ENCODE measurements around the gene RAD51B.
"Not testable (repeated sequence)": the region's sequence is repeated elsewhere in the genome, so short reads cannot be mapped to it uniquely, and the experiment has no call there.

RAD51B gene

GRCh38 chr14:68047906-68048305 is 228.3 kb downstream of the RAD51B start:
- H3K4me3 ChIP-seq (ENCODE audit: extremely low read depth, insufficient read depth, low read length, poor library complexity, severe bottlenecking): no peak overlapping the region
- peaks cover 8% of the 10 kb centered on the region for H3K4me1 ChIP-seq (ENCODE audit: control insufficient read depth, insufficient read depth, low read length, poor library complexity, severe bottlenecking)
- H3K36me3 ChIP-seq (ENCODE audit: control insufficient read depth, insufficient read depth, low read length): no peaks in the 10 kb centered on the region
- no peaks in the 10 kb centered on the region for H3K9me3 ChIP-seq (ENCODE audit: control insufficient read depth, low read length)
- no peak overlapping the region for H3K27ac ChIP-seq (ENCODE audit: low read depth, low read length, severe bottlenecking)
- WGBS, 2 experiments (ENCODE audit: insufficient coverage in 2 of 2): 83 to 100% methylated on average over 1 of the region's 6 CpGs

GRCh38 chr14:68048815-68049214 is 229.2 kb downstream of the RAD51B start:
- not testable (repeated sequence) for H3K4me3 ChIP-seq (ENCODE audit: extremely low read depth, insufficient read depth, low read length, poor library complexity, severe bottlenecking); H3K36me3 ChIP-seq (ENCODE audit: control insufficient read depth, insufficient read depth, low read length); H3K27ac ChIP-seq (ENCODE audit: low read depth, low read length, severe bottlenecking); H3K9me3 ChIP-seq (ENCODE audit: control insufficient read depth, low read length); H3K4me1 ChIP-seq (ENCODE audit: control insufficient read depth, insufficient read depth, low read length, poor library complexity, severe bottlenecking)
- no CpG with 5 or more reads among the region's 2 CpGs for WGBS, 2 experiments (ENCODE audit: insufficient coverage in 2 of 2)

- Histone ChIP-seq H3K36me3 (ENCODE audit: control insufficient read depth, insufficient read depth, low read length) (no peaks in the 10 kb centered on the region), H3K4me3 (ENCODE audit: extremely low read depth, insufficient read depth, low read length, poor library complexity, severe bottlenecking) (no peak overlapping the region), H3K9me3 (ENCODE audit: control insufficient read depth, low read length) (no peaks in the 10 kb centered on the region), H3K27ac (ENCODE audit: low read depth, low read length, severe bottlenecking) (no peak overlapping the region), H3K4me1 (ENCODE audit: control insufficient read depth, insufficient read depth, low read length, poor library complexity, severe bottlenecking) (no peaks in the 10 kb centered on the region)
- WGBS, 2 experiments (ENCODE audit: insufficient coverage in 2 of 2): no CpG with 5 or more reads among the region's 2 CpGs
Measured at GRCh38 chr14:68050177-68050576, 230.6 kb downstream of the RAD51B start.

- H3K4me1 ChIP-seq (ENCODE audit: control insufficient read depth, insufficient read depth, low read length, poor library complexity, severe bottlenecking): no peaks in the 10 kb centered on the region
- no peaks in the 10 kb centered on the region for H3K36me3 ChIP-seq (ENCODE audit: control insufficient read depth, insufficient read depth, low read length)
- H3K27ac ChIP-seq (ENCODE audit: low read depth, low read length, severe bottlenecking): no peak overlapping the region
- no peak overlapping the region for H3K4me3 ChIP-seq (ENCODE audit: extremely low read depth, insufficient read depth, low read length, poor library complexity, severe bottlenecking)
- no CpG with 5 or more reads among the region's 1 CpG for WGBS, 2 experiments (ENCODE audit: insufficient coverage in 2 of 2)
- H3K9me3 ChIP-seq (ENCODE audit: control insufficient read depth, low read length): no peaks in the 10 kb centered on the region
Measured at GRCh38 chr14:68051146-68051545, 231.6 kb downstream of the RAD51B start.

GRCh38 chr14:68060198-68060597 is 240.6 kb downstream of the RAD51B start:
- Histone ChIP-seq H3K4me1 (ENCODE audit: control insufficient read depth, insufficient read depth, low read length, poor library complexity, severe bottlenecking) (no peaks in the 10 kb centered on the region), H3K27ac (ENCODE audit: low read depth, low read length, severe bottlenecking) (no peak overlapping the region), H3K9me3 (ENCODE audit: control insufficient read depth, low read length) (peaks cover 3% of the 10 kb centered on the region), H3K36me3 (ENCODE audit: control insufficient read depth, insufficient read depth, low read length) (no peaks in the 10 kb centered on the region), H3K4me3 (ENCODE audit: extremely low read depth, insufficient read depth, low read length, poor library complexity, severe bottlenecking) (no peak overlapping the region)
- WGBS, 2 experiments (ENCODE audit: insufficient coverage in 2 of 2): 100% methylated on average over 1 of the region's 1 CpG; no CpG with 5 or more reads in 1 of the 2 experiments

GRCh38 chr14:68062651-68063050 is 243.1 kb downstream of the RAD51B start:
- 100% methylated on average over 1 of the region's 2 CpGs for WGBS, 2 experiments (ENCODE audit: insufficient coverage in 2 of 2)
- Histone ChIP-seq H3K4me3 (ENCODE audit: extremely low read depth, insufficient read depth, low read length, poor library complexity, severe bottlenecking) (no peak overlapping the region), H3K4me1 (ENCODE audit: control insufficient read depth, insufficient read depth, low read length, poor library complexity, severe bottlenecking) (no peaks in the 10 kb centered on the region), H3K27ac (ENCODE audit: low read depth, low read length, severe bottlenecking) (no peak overlapping the region), H3K9me3 (ENCODE audit: control insufficient read depth, low read length) (peaks cover 6% of the 10 kb centered on the region), H3K36me3 (ENCODE audit: control insufficient read depth, insufficient read depth, low read length) (no peaks in the 10 kb centered on the region)

GRCh38 chr14:68065322-68065721 is 245.7 kb downstream of the RAD51B start:
- no peak overlapping the region for H3K27ac ChIP-seq (ENCODE audit: low read depth, low read length, severe bottlenecking)
- no peaks in the 10 kb centered on the region for H3K36me3 ChIP-seq (ENCODE audit: control insufficient read depth, insufficient read depth, low read length)
- H3K9me3 ChIP-seq (ENCODE audit: control insufficient read depth, low read length): peaks cover 13% of the 10 kb centered on the region
- H3K4me1 ChIP-seq (ENCODE audit: control insufficient read depth, insufficient read depth, low read length, poor library complexity, severe bottlenecking): no peaks in the 10 kb centered on the region
- WGBS, 2 experiments (ENCODE audit: insufficient coverage in 2 of 2): 81 to 90% methylated on average over 3 of the region's 3 CpGs
- no peak overlapping the region for H3K4me3 ChIP-seq (ENCODE audit: extremely low read depth, insufficient read depth, low read length, poor library complexity, severe bottlenecking)

- 82 to 95% methylated on average over 2 to 3 of the region's 3 CpGs for WGBS, 2 experiments (ENCODE audit: insufficient coverage in 2 of 2)
- H3K4me3 ChIP-seq (ENCODE audit: extremely low read depth, insufficient read depth, low read length, poor library complexity, severe bottlenecking): no peak overlapping the region
- no peaks in the 10 kb centered on the region for H3K36me3 ChIP-seq (ENCODE audit: control insufficient read depth, insufficient read depth, low read length)
- no peaks in the 10 kb centered on the region for H3K4me1 ChIP-seq (ENCODE audit: control insufficient read depth, insufficient read depth, low read length, poor library complexity, severe bottlenecking)
- peaks cover 8% of the 10 kb centered on the region for H3K9me3 ChIP-seq (ENCODE audit: control insufficient read depth, low read length)
- no peak overlapping the region for H3K27ac ChIP-seq (ENCODE audit: low read depth, low read length, severe bottlenecking)
Measured at GRCh38 chr14:68074765-68075381, 255.3 kb downstream of the RAD51B start.

- 76% methylated on average over 3 to 5 of the region's 5 CpGs for WGBS, 2 experiments (ENCODE audit: insufficient coverage in 2 of 2)
- Histone ChIP-seq H3K27ac (ENCODE audit: low read depth, low read length, severe bottlenecking) (peak overlapping the region; percentile 48), H3K4me1 (ENCODE audit: control insufficient read depth, insufficient read depth, low read length, poor library complexity, severe bottlenecking) (no peaks in the 10 kb centered on the region)
Measured at GRCh38 chr14:68075382-68076029, 255.9 kb downstream of the RAD51B start.

GRCh38 chr14:68076451-68076850 is 256.9 kb downstream of the RAD51B start:
- no peaks in the 10 kb centered on the region for H3K36me3 ChIP-seq (ENCODE audit: control insufficient read depth, insufficient read depth, low read length)
- no CpG with 5 or more reads among the region's 1 CpG for WGBS, 2 experiments (ENCODE audit: insufficient coverage in 2 of 2)
- H3K4me1 ChIP-seq (ENCODE audit: control insufficient read depth, insufficient read depth, low read length, poor library complexity, severe bottlenecking): no peaks in the 10 kb centered on the region
- H3K27ac ChIP-seq (ENCODE audit: low read depth, low read length, severe bottlenecking): no peak overlapping the region
- H3K4me3 ChIP-seq (ENCODE audit: extremely low read depth, insufficient read depth, low read length, poor library complexity, severe bottlenecking): no peak overlapping the region
- peaks cover 7% of the 10 kb centered on the region for H3K9me3 ChIP-seq (ENCODE audit: control insufficient read depth, low read length)

More at GRCh38 chr14:68075382-68076029, 255.9 kb downstream of the RAD51B start:
- H3K9me3 ChIP-seq (ENCODE audit: control insufficient read depth, low read length): peaks cover 7% of the 10 kb centered on the region
- H3K36me3 ChIP-seq (ENCODE audit: control insufficient read depth, insufficient read depth, low read length): no peaks in the 10 kb centered on the region
- no peak overlapping the region for H3K4me3 ChIP-seq (ENCODE audit: extremely low read depth, insufficient read depth, low read length, poor library complexity, severe bottlenecking)

GRCh38 chr14:68079941-68080697 is 260.5 kb downstream of the RAD51B start:
- H3K36me3 ChIP-seq (ENCODE audit: control insufficient read depth, insufficient read depth, low read length): no peaks in the 10 kb centered on the region
- no peak overlapping the region for H3K27ac ChIP-seq (ENCODE audit: low read depth, low read length, severe bottlenecking)
- no peaks in the 10 kb centered on the region for H3K4me1 ChIP-seq (ENCODE audit: control insufficient read depth, insufficient read depth, low read length, poor library complexity, severe bottlenecking)
- H3K9me3 ChIP-seq (ENCODE audit: control insufficient read depth, low read length): no peaks in the 10 kb centered on the region
- H3K4me3 ChIP-seq (ENCODE audit: extremely low read depth, insufficient read depth, low read length, poor library complexity, severe bottlenecking): no peak overlapping the region

Data from mesodermal cell (in vitro differentiated cells).